IMR-90 (cell line): ENCODE measurements around the gene IRGM. TPM values are rescaled to one million over a fixed set of nuclear protein-coding genes. Genes with fewer than 3 reads are reported as not detected.
"Not testable (repeated sequence)": the region's sequence is repeated elsewhere in the genome, so short reads cannot be mapped to it uniquely, and the experiment has no call there.

Experiments used
- ATAC-seq: fragments of 200-7000 bp; cut with Tn5 transposase; 2 replicates; pipeline ENCODE4 v1.9.1; 2020; ENCODE audit warnings: low read depth, mild to moderate bottlenecking, moderate library complexity
- BruUV-seq: library from RNA; stranded (reverse); fragments of 400-500 nt; replicated peaks from 2 replicates; lab custom pipeline; 2021; lab: Mats Ljungman, UMichigan
- CTCF ChIA-PET: fragments of 300-600 bp; formaldehyde crosslinking; extraction: SDS; loops from one replicate; lab custom pipeline; 2021; ENCODE audit warnings: antibody characterized with exemption; lab: Yijun Ruan, JAX
- POLR2A ChIA-PET: fragments of 300-600 bp; sonication (Branson Sonifier 250); formaldehyde crosslinking; loops from one replicate; lab custom pipeline; 2022; ENCODE audit warnings: antibody characterized with exemption; ENCODE audit not compliant: unreplicated experiment; lab: Charles Lee
- DNase-seq: peaks from one replicate; pipeline ENCODE4 v3.0.0; 2013
- H2AFZ ChIP-seq: replicated peaks from 2 replicates; pipeline ENCODE3; 2013; ENCODE audit warnings: low read length, mild to moderate bottlenecking; ENCODE audit not compliant: poor library complexity
- H2AK5ac ChIP-seq: 2 replicates; pipeline ENCODE4 v1.6.1; 2013; ENCODE audit warnings: low read depth, low read length, inconsistent platforms
- H2AK9ac ChIP-seq: replicated peaks from 2 replicates; pipeline ENCODE3; 2013; ENCODE audit warnings: mild to moderate bottlenecking, low read depth, low read length, moderate library complexity; ENCODE audit not compliant: poor library complexity
- H2BK120ac ChIP-seq: 2 replicates; pipeline ENCODE4 v1.6.1; 2013; ENCODE audit warnings: low read depth, low read length, inconsistent platforms
- H2BK15ac ChIP-seq: 3 replicates; pipeline ENCODE4 v1.6.1; 2013; ENCODE audit warnings: low read depth, low read length, inconsistent platforms
- H2BK20ac ChIP-seq: 2 replicates; pipeline ENCODE4 v1.6.1; 2013; ENCODE audit warnings: low read depth, mild to moderate bottlenecking, inconsistent platforms, low read length, moderate library complexity
- H2BK5ac ChIP-seq: 2 replicates; pipeline ENCODE4 v1.6.1; 2013; ENCODE audit warnings: mild to moderate bottlenecking, low read depth, low read length, inconsistent platforms; ENCODE audit not compliant: poor library complexity, severe bottlenecking
- H3K14ac ChIP-seq: replicated peaks from 2 replicates; pipeline ENCODE4 v1.6.1; 2013; ENCODE audit warnings: low read depth, low read length, inconsistent platforms
- H3K18ac ChIP-seq: 2 replicates; pipeline ENCODE4 v1.6.1; 2013; ENCODE audit warnings: low read depth, low read length, control low read depth
- H3K23ac ChIP-seq: 2 replicates; pipeline ENCODE4 v1.6.1; 2013; ENCODE audit warnings: low read depth, low read length, inconsistent platforms
- H3K27ac ChIP-seq: 2 replicates; pipeline ENCODE4 v1.5.1; 2013; ENCODE audit warnings: mild to moderate bottlenecking, control low read depth, low read length; ENCODE audit not compliant: insufficient read depth
- H3K27me3 ChIP-seq: 2 replicates; pipeline ENCODE4 v1.6.1; 2013; ENCODE audit warnings: low read length; ENCODE audit not compliant: control insufficient read depth, insufficient read depth
- H3K36me3 ChIP-seq: 2 replicates; pipeline ENCODE4 v1.6.1; 2013; ENCODE audit warnings: low read length, mixed read lengths; ENCODE audit not compliant: control insufficient read depth, insufficient read depth
- H3K4ac ChIP-seq: 2 replicates; pipeline ENCODE4 v1.6.1; 2013; ENCODE audit warnings: low read depth, low read length, inconsistent platforms
- H3K4me1 ChIP-seq: 2 replicates; pipeline ENCODE4 v1.6.1; 2013; ENCODE audit warnings: low read length, mixed read lengths; ENCODE audit not compliant: control insufficient read depth, insufficient read depth
- H3K4me2 ChIP-seq: 2 replicates; pipeline ENCODE4 v1.6.1; 2013; ENCODE audit warnings: low read depth, mild to moderate bottlenecking, control low read depth, low read length, moderate library complexity
- H3K4me3 ChIP-seq: 2 replicates; pipeline ENCODE4 v1.5.1; 2013; ENCODE audit warnings: low read depth, mild to moderate bottlenecking, control low read depth, low read length, moderate library complexity; ENCODE audit not compliant: insufficient read depth
- H3K56ac ChIP-seq: 2 replicates; pipeline ENCODE4 v1.6.1; 2013; ENCODE audit warnings: low read length, inconsistent platforms; ENCODE audit not compliant: insufficient read depth; ENCODE audit errors: extremely low read depth
- H3K79me1 ChIP-seq, 2 experiments: 2 replicates each; pipeline ENCODE4 v1.6.1; 2013; ENCODE audit warnings: low read length in 2 of 2, inconsistent platforms in 1 of 2, low read depth in 1 of 2
- H3K9ac ChIP-seq: 2 replicates; pipeline ENCODE4 v1.6.1; 2013; ENCODE audit warnings: low read depth, low read length, control low read depth
- H3K9me1 ChIP-seq: 2 replicates; pipeline ENCODE4 v1.6.1; 2013; ENCODE audit warnings: low read length, inconsistent platforms; ENCODE audit not compliant: insufficient read depth
- H3K9me3 ChIP-seq: 2 replicates; pipeline ENCODE4 v1.6.1; 2013; ENCODE audit warnings: low read length; ENCODE audit not compliant: control insufficient read depth, insufficient read depth
- H4K20me1 ChIP-seq: 2 replicates; pipeline ENCODE4 v1.6.1; 2013; ENCODE audit warnings: low read length, inconsistent platforms; ENCODE audit not compliant: insufficient read depth
- H4K5ac ChIP-seq: 2 replicates; pipeline ENCODE4 v1.6.1; 2013; ENCODE audit warnings: mild to moderate bottlenecking, low read depth, low read length, control low read depth
- H4K8ac ChIP-seq, 2 experiments: 2 replicates each; pipeline ENCODE4 v1.6.1; 2013; ENCODE audit warnings: low read depth in 2 of 2, low read length in 2 of 2, control low read depth in 1 of 2, inconsistent platforms in 1 of 2
- H4K91ac ChIP-seq: 2 replicates; pipeline ENCODE4 v1.6.1; 2013; ENCODE audit warnings: low read depth, low read length, inconsistent platforms; ENCODE audit not compliant: insufficient read depth
- WGBS, 2 experiments: methylation state at CpG; one replicate each; pipeline versions ENCODE4 v1.1.5 to v1.1.7; 2013; ENCODE audit warnings: missing lambda C conversion rate in 2 of 2; ENCODE audit not compliant: insufficient read length in 1 of 2; ENCODE audit errors: extremely low coverage in 2 of 2; 5-methylcytosine and 5-hydroxymethylcytosine counted together
- dilution Hi-C: fragments of 300-500 bp; cut with HindIII; formaldehyde crosslinking; loops from one replicate; pipeline ENCODE4 v1.14.3; 2018; ENCODE audit warnings: low sequenced_read_pairs; ENCODE audit not compliant: unreplicated experiment
- in situ Hi-C: fragments of 300-500 bp; cut with MboI; formaldehyde crosslinking; loops from 3 replicates; pipeline ENCODE4 v1.14.3; 2019; ENCODE audit warnings: low sequenced_read_pairs, inconsistent platforms, mixed read lengths
- intact Hi-C: fragments of 100-400 bp; cut with micrococcal nuclease; formaldehyde crosslinking; loops from 2 replicates; pipeline ENCODE4 v1.10.0; 2022
- polyA plus RNA-seq, 3 experiments: library from polyadenylated mRNA; depleted of rRNA; stranded (reverse); fragments of >200 nt; gene quantifications; 2 replicates each; pipeline ENCODE4 v1.2.3, GENCODE V29; 2012; ENCODE audit warnings: low replicate concordance in 1 of 3
- total RNA-seq: library from RNA; depleted of rRNA; stranded (reverse); fragments of >200 nt; gene quantifications from 2 replicates; pipeline ENCODE4 v1.2.3, GENCODE V29; 2012

Gene IRGM
- total and polyA plus RNA-seq, 2 of the 4 experiments (the other 2 are of a cell fraction), result not detected

GRCh38 chr5:150831821-150832220, 14.5 kb upstream of the IRGM start:
- CTCF ChIA-PET, H2AK5ac ChIP-seq, H3K27ac ChIP-seq, dilution Hi-C loops, H2BK120ac ChIP-seq, H3K9me3 ChIP-seq, H2AFZ ChIP-seq, H2BK5ac ChIP-seq, H3K4me3 ChIP-seq, H2BK20ac ChIP-seq, H2BK15ac ChIP-seq, H3K18ac ChIP-seq, in situ Hi-C loops, H3K14ac ChIP-seq, POLR2A ChIA-PET, H3K27me3 ChIP-seq, H4K8ac ChIP-seq, BruUV-seq, intact Hi-C loops, H3K79me1 ChIP-seq, H3K23ac ChIP-seq, H4K20me1 ChIP-seq, H4K91ac ChIP-seq, H3K9ac ChIP-seq, H2AK9ac ChIP-seq, H4K5ac ChIP-seq, DNase-seq, ATAC-seq, H3K4ac ChIP-seq, H3K4me1 ChIP-seq, H3K36me3 ChIP-seq, H3K56ac ChIP-seq, H3K4me2 ChIP-seq, H3K9me1 ChIP-seq: not testable (repeated sequence)
- WGBS, 2 experiments, result no CpG with 5 or more reads among the region's 3 CpGs
